Transverse colon (tissue), 4 donors: ENCODE data around the gene PRDM1. TPM values are rescaled to one million over a fixed set of nuclear protein-coding genes. Genes with fewer than 3 reads are reported as not detected.
A peak's percentile ranks its signal among the peaks of the same experiment; 100 is the strongest.

ENCODE experiments used
- DNase-seq: peaks from one replicate; pipeline ENCODE4 v3.0.0-alpha.2; 2019
- H3K27ac ChIP-seq, 4 donors: fragments of 200-600 bp; sonication (generic); 2 replicates each; pipeline ENCODE4 v1.5.1; 2016 to 2018; ENCODE audit warnings: inconsistent platforms in 4 of 4
- H3K27me3 ChIP-seq: fragments of 200-600 bp; sonication (generic); 2 replicates; pipeline ENCODE4 v1.5.1; 2017; ENCODE audit warnings: inconsistent platforms
- H3K36me3 ChIP-seq, 4 donors: fragments of 200-600 bp; sonication (generic); 2 replicates each; pipeline ENCODE4 v1.5.1; 2017 to 2019; ENCODE audit warnings: inconsistent platforms in 4 of 4
- H3K4me1 ChIP-seq, 4 donors: fragments of 200-600 bp; sonication (generic); 2 replicates each; pipeline ENCODE4 v1.5.1; 2017 to 2020; ENCODE audit warnings: inconsistent platforms in 4 of 4
- H3K4me3 ChIP-seq, 4 donors: fragments of 200-600 bp; sonication (generic); 1 replicate in 1 of 4; 2 replicates in 3 of 4; pipeline versions ENCODE4 v1.5.1 to v1.6.1; 2017 to 2019; ENCODE audit warnings: inconsistent platforms in 4 of 4
- H3K9me3 ChIP-seq, 2 donors: fragments of 200-600 bp; sonication (generic); 2 replicates each; pipeline ENCODE4 v1.5.1; 2017 to 2019; ENCODE audit warnings: inconsistent platforms in 2 of 2
- CTCF ChIP-seq, 5 experiments: fragments of 200-600 bp in 3 of 5; fragments of 450-650 bp in 2 of 5; sonication (generic) in 3 of 5; IDR thresholded peaks; 1 replicate in 2 of 5; 2 replicates in 3 of 5; pipeline ENCODE4 v1.5.1; 2016 to 2017; ENCODE audit warnings: antibody characterized with exemption in 5 of 5, inconsistent platforms in 3 of 5, mild to moderate bottlenecking in 2 of 5, moderate library complexity in 1 of 5
- EP300 ChIP-seq: sonication (generic); formaldehyde crosslinking; IDR thresholded peaks from one replicate; pipeline ENCODE4 v1.6.1; 2017; ENCODE audit warnings: antibody characterized with exemption, low read depth
- POLR2A ChIP-seq: fragments of 450-650 bp; IDR thresholded peaks from one replicate; pipeline ENCODE4 v1.6.1; 2016; ENCODE audit warnings: antibody characterized with exemption, mild to moderate bottlenecking, moderate library complexity
- POLR2AphosphoS5 ChIP-seq, 3 donors: sonication (generic); formaldehyde crosslinking; IDR thresholded peaks; one replicate each; pipeline ENCODE4 v1.6.1; 2016; ENCODE audit warnings: antibody characterized with exemption in 3 of 3
- WGBS, 2 donors: methylation state at CpG; one replicate each; pipeline ENCODE4 v1.1.5; 2018; ENCODE audit warnings: low coverage in 1 of 2; 5-methylcytosine and 5-hydroxymethylcytosine counted together
- in situ Hi-C, 4 donors: fragments of 200-750 bp; cut with MboI; loops; one replicate each; pipeline versions ENCODE4 v1.15.0 to v1.15.1; 2017; ENCODE audit warnings: low sequenced_read_pairs in 3 of 4, low pct_ligation_motif_present in 1 of 4, low pct_unique_long_range_greater_than_20kb in 1 of 4
- intact Hi-C: fragments of 100-400 bp; cut with DNase I; formaldehyde crosslinking; loops from one replicate; pipeline ENCODE4 v1.15.1; 2023; ENCODE audit warnings: low total_unique reads
- total RNA-seq, 4 donors: library from RNA; depleted of rRNA; stranded (reverse); fragments of >200 nt; gene quantifications; one replicate each; pipeline ENCODE4 v1.1.0, GENCODE V29; 2016

PRDM1 gene
- total RNA-seq, 4 donors from 2014 or later: 2.4 to 32.4 (median 18.6) TPM

GRCh38 chr6:106087548-106088325, 1.6 kb downstream of the PRDM1 start:
- peak; percentile 28 for DNase-seq
- H3K4me3 ChIP-seq: peak overlapping the region in 3 of 4 donors; percentile 33 to 67 (median 44)
- H3K27ac ChIP-seq: peak overlapping the region; percentile 72 to 84 (median 78)
- peaks cover 0 to 31% (median 8%) of the 10 kb centered on the region in 4 donors for H3K4me1 ChIP-seq
- H3K36me3 ChIP-seq: no peaks in the 10 kb centered on the region
- 53 to 67% methylated on average over 8 to 13 of the region's 13 CpGs for WGBS, 2 donors
- in situ Hi-C loops (loop anchor here in 1 of 4 donors (25.0 kb wide), 1 partner anchor 600 kb away; no protein-coding TSS in a partner anchor), intact Hi-C loops (no loop called here)
- H3K9me3 ChIP-seq: no peaks in the 10 kb centered on the region
- H3K27me3 ChIP-seq: peaks cover 27% of the 10 kb centered on the region
- TF ChIP-seq POLR2AphosphoS5 (IDR thresholded peaks at IDR 0.05) (peak in 1 of 3 donors; percentile 34), EP300 (no peak), CTCF (IDR thresholded peaks at IDR 0.05) (no peak), POLR2A (peak; percentile 20)

- peaks cover 27% of the 10 kb centered on the region for H3K27me3 ChIP-seq
- DNase-seq: no peak
- H3K36me3 ChIP-seq: no peaks in the 10 kb centered on the region
- intact Hi-C loops (no loop called here), in situ Hi-C loops (loop anchor here in 1 of 4 donors (25.0 kb wide), 1 partner anchor 603 kb away; no protein-coding TSS in a partner anchor)
- H3K27ac ChIP-seq: peak overlapping the region; percentile 72 to 84 (median 78)
- 60% methylated on average over 4 of the region's 4 CpGs for WGBS, 2 donors
- H3K9me3 ChIP-seq: no peaks in the 10 kb centered on the region
- TF ChIP-seq CTCF (IDR thresholded peaks at IDR 0.05) (no peak), POLR2A (no peak), EP300 (no peak), POLR2AphosphoS5 (IDR thresholded peaks at IDR 0.05) (peak in 1 of 3 donors; percentile 14)
- H3K4me1 ChIP-seq: peaks cover 0 to 30% (median 6%) of the 10 kb centered on the region in 4 donors
- peak overlapping the region in 3 of 4 donors; percentile 8 to 67 (median 44) for H3K4me3 ChIP-seq
Observed at GRCh38 chr6:106090001-106090400, 3.9 kb downstream of the PRDM1 start.

- WGBS, 2 donors: 77 to 100% methylated on average over 1 to 5 of the region's 5 CpGs
- peaks cover 22% of the 10 kb centered on the region for H3K27me3 ChIP-seq
- H3K9me3 ChIP-seq: no peaks in the 10 kb centered on the region
- H3K4me3 ChIP-seq: peak overlapping the region in 1 of 4 donors; percentile 7
- peak overlapping the region in 2 of 4 donors; percentile 72 to 83 for H3K27ac ChIP-seq
- TF ChIP-seq EP300: no peak
- TF ChIP-seq CTCF (IDR thresholded peaks at IDR 0.05): no peak
- TF ChIP-seq POLR2AphosphoS5 (IDR thresholded peaks at IDR 0.05): no peak
- no peak for TF ChIP-seq POLR2A
- H3K36me3 ChIP-seq: no peaks in the 10 kb centered on the region
- DNase-seq: no peak
- in situ Hi-C loops: loop anchor here in 1 of 4 donors (25.0 kb wide), 1 partner anchor 605 kb away; no protein-coding TSS in a partner anchor
- H3K4me1 ChIP-seq: peaks cover 0 to 15% (median 7%) of the 10 kb centered on the region in 4 donors
- intact Hi-C loops: no loop called here
Observed at GRCh38 chr6:106092279-106092678, 6.1 kb downstream of the PRDM1 start.

- Histone ChIP-seq H3K4me1 (peaks cover 0 to 16% (median 10%) of the 10 kb centered on the region in 4 donors), H3K36me3 (no peaks in the 10 kb centered on the region), H3K27me3 (peaks cover 11% of the 10 kb centered on the region), H3K9me3 (no peaks in the 10 kb centered on the region), H3K27ac (peak overlapping the region in 2 of 4 donors; percentile 20 to 41), H3K4me3 (no peak overlapping the region)
- DNase-seq: no peak
- in situ Hi-C loops (loop anchor here in 1 of 4 donors (25.0 kb wide), 1 partner anchor 607 kb away; no protein-coding TSS in a partner anchor), intact Hi-C loops (no loop called here)
- WGBS, 2 donors: 46 to 68% methylated on average over 3 to 7 of the region's 7 CpGs
- TF ChIP-seq EP300 (no peak), CTCF (IDR thresholded peaks at IDR 0.05) (no peak)
Observed at GRCh38 chr6:106094261-106094963, 8.3 kb downstream of the PRDM1 start.
